ENCODE data around the gene C16orf86.

DNA sequence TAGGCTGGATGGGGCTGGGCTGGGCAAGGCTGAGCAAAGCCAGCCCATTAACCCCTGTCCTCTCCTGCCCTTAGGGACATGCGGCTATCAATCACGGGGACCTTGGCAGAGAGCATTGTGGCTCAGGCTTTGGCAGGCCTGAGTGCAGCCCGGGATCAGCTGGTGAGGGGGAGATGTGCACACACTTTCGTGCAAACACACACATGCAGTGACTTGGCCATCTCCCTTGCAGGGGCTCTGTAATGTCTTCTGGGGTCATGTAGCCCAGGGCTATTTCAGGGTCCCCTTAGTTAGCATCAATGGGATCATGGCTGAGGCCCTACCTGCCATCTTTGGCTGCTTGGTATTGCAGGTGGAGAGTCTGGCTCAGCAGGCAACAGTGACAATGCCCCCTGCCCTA lies 14.8 kb upstream of the C16orf86 start:
- TF ChIP-seq POLR2AphosphoS5 (IDR thresholded peaks at IDR 0.05; ENCODE audit: low read depth, low read length) (no peak), SIN3A (IDR thresholded peaks at IDR 0.05; ENCODE audit: borderline replicate concordance, insufficient read depth, low read length) (no peak), REST (IDR thresholded peaks at IDR 0.05; ENCODE audit: insufficient read depth in 1 of 2, low read depth in 2 of 2, low read length in 2 of 2) (no peak), TAF1 (IDR thresholded peaks at IDR 0.05; ENCODE audit: borderline replicate concordance, insufficient read depth, low read length) (no peak), FOXP2 (optimal IDR thresholded peaks at IDR 0.05; ENCODE audit: borderline replicate concordance, extremely low read depth, extremely low read length, insufficient read depth) (no peak)

Data from PFSK-1 (cell line).